Measurements from ENCODE around the gene DNER.

DNER gene

DNA sequence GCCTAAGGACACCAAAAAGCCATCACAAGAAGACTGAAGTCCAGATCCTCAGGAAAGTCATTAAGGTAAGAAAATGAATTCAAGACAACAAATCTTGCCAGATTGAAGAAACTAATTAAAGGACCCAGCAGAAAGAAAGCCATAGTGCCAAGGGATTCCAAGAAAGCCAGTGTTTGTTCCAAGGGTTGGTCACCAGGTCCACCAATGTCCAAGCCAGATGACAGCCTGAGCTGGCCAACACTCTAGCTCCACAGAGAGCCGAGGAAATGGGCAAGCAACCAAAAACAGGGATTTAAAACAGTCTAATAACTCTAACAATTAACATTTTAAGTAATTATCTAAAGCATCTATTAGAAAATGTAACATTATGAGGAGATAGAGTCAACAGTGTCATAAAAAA is 49.2 kb downstream of the DNER start:
- H3K36me3 ChIP-seq (ENCODE audit: control insufficient read depth, insufficient read depth, low read length) = no peaks in the 10 kb centered on the region
- no peaks in the 10 kb centered on the region for H3K27me3 ChIP-seq (ENCODE audit: control insufficient read depth, insufficient read depth, low read length)
- H2AFZ ChIP-seq = no peak overlapping the region
- H3K9ac ChIP-seq = no peak overlapping the region
- no peaks in the 10 kb centered on the region for H3K79me2 ChIP-seq
- TF ChIP-seq, protein P1, sequence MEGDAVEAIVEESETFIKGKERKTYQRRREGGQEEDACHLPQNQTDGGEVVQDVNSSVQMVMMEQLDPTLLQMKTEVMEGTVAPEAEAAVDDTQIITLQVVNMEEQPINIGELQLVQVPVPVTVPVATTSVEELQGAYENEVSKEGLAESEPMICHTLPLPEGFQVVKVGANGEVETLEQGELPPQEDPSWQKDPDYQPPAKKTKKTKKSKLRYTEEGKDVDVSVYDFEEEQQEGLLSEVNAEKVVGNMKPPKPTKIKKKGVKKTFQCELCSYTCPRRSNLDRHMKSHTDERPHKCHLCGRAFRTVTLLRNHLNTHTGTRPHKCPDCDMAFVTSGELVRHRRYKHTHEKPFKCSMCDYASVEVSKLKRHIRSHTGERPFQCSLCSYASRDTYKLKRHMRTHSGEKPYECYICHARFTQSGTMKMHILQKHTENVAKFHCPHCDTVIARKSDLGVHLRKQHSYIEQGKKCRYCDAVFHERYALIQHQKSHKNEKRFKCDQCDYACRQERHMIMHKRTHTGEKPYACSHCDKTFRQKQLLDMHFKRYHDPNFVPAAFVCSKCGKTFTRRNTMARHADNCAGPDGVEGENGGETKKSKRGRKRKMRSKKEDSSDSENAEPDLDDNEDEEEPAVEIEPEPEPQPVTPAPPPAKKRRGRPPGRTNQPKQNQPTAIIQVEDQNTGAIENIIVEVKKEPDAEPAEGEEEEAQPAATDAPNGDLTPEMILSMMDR (IDR thresholded peaks at IDR 0.05) = no peak
- H3K4me2 ChIP-seq (ENCODE audit: low read length) = no peak overlapping the region
- H3K4me1 ChIP-seq = peaks cover 14% of the 10 kb centered on the region
- H3K9me3 ChIP-seq (ENCODE audit: control insufficient read depth, low read length) = no peaks in the 10 kb centered on the region
- no peak overlapping the region for H3K27ac ChIP-seq
- no peak overlapping the region for H3K4me3 ChIP-seq (ENCODE audit: low read depth, low read length)

- H3K4me2 ChIP-seq (ENCODE audit: low read length) = no peak overlapping the region
- no peaks in the 10 kb centered on the region for H3K27me3 ChIP-seq (ENCODE audit: control insufficient read depth, insufficient read depth, low read length)
- H3K9ac ChIP-seq = no peak overlapping the region
- no peaks in the 10 kb centered on the region for H3K9me3 ChIP-seq (ENCODE audit: control insufficient read depth, low read length)
- peaks cover 12% of the 10 kb centered on the region for H3K4me1 ChIP-seq
- TF ChIP-seq, protein P1 (IDR thresholded peaks at IDR 0.05) = no peak
- no peaks in the 10 kb centered on the region for H3K36me3 ChIP-seq (ENCODE audit: control insufficient read depth, insufficient read depth, low read length)
- no peaks in the 10 kb centered on the region for H3K79me2 ChIP-seq
- H3K27ac ChIP-seq = no peak overlapping the region
- no peak overlapping the region for H2AFZ ChIP-seq
- no peak overlapping the region for H3K4me3 ChIP-seq (ENCODE audit: low read depth, low read length)
Measured at GRCh38 chr2:229661478-229661877, 52.9 kb downstream of the DNER start.

DNA sequence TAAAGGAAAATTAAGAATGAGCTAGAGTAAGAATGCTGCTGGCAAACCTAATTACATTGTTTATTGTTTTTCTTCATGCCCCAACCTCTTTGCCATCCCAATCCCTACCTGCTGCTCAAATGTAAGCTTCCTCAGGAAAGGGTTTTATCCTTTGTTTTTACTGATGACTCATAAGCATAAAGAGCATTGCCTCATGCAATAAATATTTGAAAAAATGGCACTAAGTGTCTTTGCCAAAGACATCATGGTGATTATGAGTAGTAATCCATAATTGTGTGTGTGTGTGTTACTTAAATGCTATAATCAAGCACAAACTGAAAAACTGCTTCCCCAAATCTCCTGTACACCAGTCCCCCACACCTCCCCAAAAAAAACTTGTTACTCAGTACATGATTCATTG is 53.4 kb downstream of the DNER start:
- Histone ChIP-seq H3K4me1 (peaks cover 7% of the 10 kb centered on the region), H3K4me2 (ENCODE audit: low read length) (no peak overlapping the region), H3K4me3 (ENCODE audit: low read depth, low read length) (no peak overlapping the region), H2AFZ (no peak overlapping the region), H3K9ac (no peak overlapping the region), H3K27ac (no peak overlapping the region), H3K79me2 (peaks cover 2% of the 10 kb centered on the region), H3K27me3 (ENCODE audit: control insufficient read depth, insufficient read depth, low read length) (no peaks in the 10 kb centered on the region), H3K36me3 (ENCODE audit: control insufficient read depth, insufficient read depth, low read length) (no peaks in the 10 kb centered on the region), H3K9me3 (ENCODE audit: control insufficient read depth, low read length) (no peaks in the 10 kb centered on the region)
- TF ChIP-seq, protein P1 (IDR thresholded peaks at IDR 0.05) = no peak

GRCh38 chr2:229660391-229660790 is 54.0 kb downstream of the DNER start:
- no peak overlapping the region for H3K4me3 ChIP-seq (ENCODE audit: low read depth, low read length)
- H3K36me3 ChIP-seq (ENCODE audit: control insufficient read depth, insufficient read depth, low read length) = no peaks in the 10 kb centered on the region
- no peak overlapping the region for H3K4me2 ChIP-seq (ENCODE audit: low read length)
- H2AFZ ChIP-seq = no peak overlapping the region
- TF ChIP-seq, protein P1 (IDR thresholded peaks at IDR 0.05) = no peak
- no peak overlapping the region for H3K9ac ChIP-seq
- peaks cover 6% of the 10 kb centered on the region for H3K4me1 ChIP-seq
- no peak overlapping the region for H3K27ac ChIP-seq
- H3K79me2 ChIP-seq = peaks cover 8% of the 10 kb centered on the region
- no peaks in the 10 kb centered on the region for H3K27me3 ChIP-seq (ENCODE audit: control insufficient read depth, insufficient read depth, low read length)
- H3K9me3 ChIP-seq (ENCODE audit: control insufficient read depth, low read length) = no peaks in the 10 kb centered on the region

DNA sequence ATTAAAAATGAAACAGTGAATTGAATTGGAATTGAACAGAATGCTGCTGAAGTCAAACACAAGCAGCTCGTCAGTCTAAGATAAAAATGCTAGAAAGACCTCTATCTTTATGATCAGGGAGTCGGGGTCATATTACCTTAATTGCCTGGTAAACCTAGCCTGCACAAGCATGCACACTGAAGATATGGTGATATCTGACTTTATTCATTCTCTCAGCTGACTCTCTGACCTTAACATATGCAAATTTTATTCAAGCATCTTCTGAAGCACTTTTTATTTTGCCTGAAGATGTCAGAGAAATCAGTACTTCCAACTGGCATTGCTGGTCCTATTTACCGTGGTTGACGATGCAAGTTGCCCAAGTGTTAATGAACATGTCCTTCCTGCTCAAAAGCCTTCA is 56.4 kb downstream of the DNER start:
- Histone ChIP-seq H3K9ac (no peak overlapping the region), H3K4me2 (ENCODE audit: low read length) (no peak overlapping the region), H3K79me2 (peaks cover 9% of the 10 kb centered on the region), H3K36me3 (ENCODE audit: control insufficient read depth, insufficient read depth, low read length) (no peaks in the 10 kb centered on the region), H3K4me1 (peaks cover 6% of the 10 kb centered on the region), H2AFZ (no peak overlapping the region), H3K4me3 (ENCODE audit: low read depth, low read length) (no peak overlapping the region), H3K27me3 (ENCODE audit: control insufficient read depth, insufficient read depth, low read length) (no peaks in the 10 kb centered on the region), H3K9me3 (ENCODE audit: control insufficient read depth, low read length) (no peaks in the 10 kb centered on the region), H3K27ac (no peak overlapping the region)
- TF ChIP-seq, protein P1 (IDR thresholded peaks at IDR 0.05) = no peak
